Stimulated activated CD4-positive, alpha-beta T cell treated with anti-CD3 and anti-CD28 coated beads, Interleukin-1b, Interleukin-23, amount 100 ng/mL, for 4 hours (primary cell): ENCODE data around the gene CCNC.
A peak's percentile ranks its signal among the peaks of the same experiment; 100 is the strongest.

Source experiments
- DNase-seq, 2 donors: peaks; one replicate each; pipeline ENCODE4 v3.0.0-alpha.2; 2020; ENCODE audit warnings: low read depth in 2 of 2

Gene CCNC

GRCh38 chr6:99548706-99549105 is 19.8 kb downstream of the CCNC start:
- DNase-seq: no peak

GRCh38 chr6:99547526-99547925 is 20.9 kb downstream of the CCNC start:
- no peak for DNase-seq

GRCh38 chr6:99545442-99545841 is 23.0 kb downstream of the CCNC start:
- DNase-seq: no peak

GRCh38 chr6:99543968-99544367 is 24.5 kb downstream of the CCNC start:
- no peak for DNase-seq

- DNase-seq: no peak
Measured at GRCh38 chr6:99530627-99531026, 37.8 kb downstream of the CCNC start.

GRCh38 chr6:99522531-99522930 is 45.9 kb downstream of the CCNC start:
- DNase-seq: no peak

- DNase-seq: no peak
Measured at GRCh38 chr6:99521633-99522151, 46.8 kb downstream of the CCNC start.

- peak; percentile 46 to 53 for DNase-seq
Measured at GRCh38 chr6:99520855-99521632, 47.4 kb downstream of the CCNC start.

- no peak for DNase-seq
Measured at GRCh38 chr6:99519446-99519845, 49.0 kb downstream of the CCNC start.

- no peak for DNase-seq
Measured at GRCh38 chr6:99514089-99514488, 54.4 kb downstream of the CCNC start.

- DNase-seq: no peak
Measured at GRCh38 chr6:99512033-99512432, 56.4 kb downstream of the CCNC start.

- no peak for DNase-seq
Measured at GRCh38 chr6:99507648-99508047, 60.8 kb downstream of the CCNC start.

GRCh38 chr6:99501762-99502161 is 66.7 kb downstream of the CCNC start:
- no peak for DNase-seq

GRCh38 chr6:99498421-99498820 is 70.0 kb downstream of the CCNC start:
- no peak for DNase-seq

- no peak for DNase-seq
Measured at GRCh38 chr6:99495466-99495865, 73.0 kb downstream of the CCNC start.
